D721Med (cell line): ENCODE data around the gene HOXD9.

Experiments used
- DNase-seq: peaks from one replicate; pipeline ENCODE4 v3.0.0; 2011; ENCODE audit warnings: low spot score; ENCODE audit not compliant: insufficient read length
- FAIRE-seq: peaks from 2 replicates; lab custom pipeline; 2011; peaks lifted over from hg19 to GRCh38; lab: Jason Lieb, UNC
- CTCF ChIP-seq: IDR thresholded peaks from 2 replicates; pipeline ENCODE4 v1.5.1; 2012; ENCODE audit warnings: mild to moderate bottlenecking, control low read depth; ENCODE audit not compliant: insufficient read depth; ENCODE audit errors: missing control alignments

The HOXD9 gene

GRCh38 chr2:176150584-176151441 lies 28.3 kb downstream of the HOXD9 start:
- TF ChIP-seq CTCF: no peak
- DNase-seq (no peak), FAIRE-seq (no peak)

DNA sequence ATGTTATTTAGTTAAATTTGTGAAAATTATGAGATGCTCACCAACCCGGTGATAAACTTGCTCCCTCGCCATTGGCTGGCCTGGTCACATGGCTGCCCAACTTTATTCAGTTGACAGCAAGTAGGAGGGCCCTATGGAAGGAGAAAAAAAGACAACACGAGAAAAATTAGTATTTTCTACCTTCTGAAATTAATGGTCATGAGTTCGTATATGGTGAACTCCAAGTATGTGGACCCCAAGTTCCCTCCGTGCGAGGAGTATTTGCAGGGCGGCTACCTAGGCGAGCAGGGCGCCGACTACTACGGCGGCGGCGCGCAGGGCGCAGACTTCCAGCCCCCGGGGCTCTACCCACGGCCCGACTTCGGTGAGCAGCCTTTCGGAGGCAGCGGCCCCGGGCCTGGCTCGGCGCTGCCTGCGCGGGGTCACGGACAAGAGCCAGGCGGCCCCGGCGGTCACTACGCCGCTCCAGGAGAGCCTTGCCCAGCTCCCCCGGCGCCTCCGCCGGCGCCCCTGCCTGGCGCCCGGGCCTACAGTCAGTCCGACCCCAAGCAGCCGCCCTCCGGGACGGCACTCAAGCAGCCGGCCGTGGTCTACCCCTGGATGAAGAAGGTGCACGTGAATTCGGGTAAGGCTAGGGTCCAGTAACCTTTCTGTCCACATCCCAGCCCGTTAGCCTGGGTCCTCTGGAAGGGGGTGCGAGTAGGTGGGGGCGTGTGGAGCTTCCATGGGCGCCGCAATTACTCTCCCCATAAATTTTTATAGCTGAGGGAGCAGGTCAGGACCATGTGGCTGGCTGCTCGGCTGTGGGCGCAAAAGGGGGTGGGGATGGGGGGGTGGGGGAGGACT lies 29.1 kb downstream of the HOXD9 start, which contains the start of gene HOXD4:
Gene HOXD4, plus strand, starts transcription at position 109 of the 846 bp plus-strand sequence. Its CDS starts 84 bp downstream, at position 193.
- FAIRE-seq (no peak), DNase-seq (no peak)
- TF ChIP-seq CTCF: no peak

GRCh38 chr2:176152350-176153181 lies 30.0 kb downstream of the HOXD9 start:
- FAIRE-seq (no peak), DNase-seq (no peak)
- TF ChIP-seq CTCF: no peak

DNA sequence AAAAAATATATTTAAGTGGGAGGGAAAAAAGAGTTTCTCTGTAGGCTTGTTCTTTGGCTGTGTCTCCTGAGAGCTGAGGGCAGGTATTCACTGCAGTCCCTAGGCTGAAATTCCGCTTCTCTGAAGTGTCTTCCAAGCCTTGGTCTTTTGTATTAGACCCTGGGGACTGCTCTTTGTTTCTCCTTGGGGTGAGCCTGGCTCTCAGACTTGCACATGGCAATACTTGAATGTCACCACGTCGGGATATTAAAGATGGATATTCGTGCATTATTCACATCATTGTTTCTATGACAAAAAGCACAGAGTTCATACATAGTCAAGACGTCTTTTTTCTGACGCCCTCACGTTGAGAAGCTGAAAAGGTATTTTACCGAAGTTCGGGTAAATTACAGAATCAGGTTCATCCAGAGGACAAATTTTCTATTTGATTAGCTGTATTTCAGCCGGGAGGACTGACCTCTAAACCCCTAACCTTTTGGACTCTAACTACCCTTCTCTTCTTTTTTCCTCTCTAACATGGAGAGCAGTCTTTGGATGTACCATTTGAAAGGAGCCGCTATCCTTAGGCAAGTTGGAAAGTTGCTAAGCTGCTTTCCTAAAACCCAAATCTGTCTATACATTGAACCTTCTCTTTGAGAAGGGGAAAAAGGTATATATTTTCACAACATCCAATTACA lies 32.2 kb downstream of the HOXD9 start:
- no peak for TF ChIP-seq CTCF
- no peak for DNase-seq
- FAIRE-seq: no peak

DNA sequence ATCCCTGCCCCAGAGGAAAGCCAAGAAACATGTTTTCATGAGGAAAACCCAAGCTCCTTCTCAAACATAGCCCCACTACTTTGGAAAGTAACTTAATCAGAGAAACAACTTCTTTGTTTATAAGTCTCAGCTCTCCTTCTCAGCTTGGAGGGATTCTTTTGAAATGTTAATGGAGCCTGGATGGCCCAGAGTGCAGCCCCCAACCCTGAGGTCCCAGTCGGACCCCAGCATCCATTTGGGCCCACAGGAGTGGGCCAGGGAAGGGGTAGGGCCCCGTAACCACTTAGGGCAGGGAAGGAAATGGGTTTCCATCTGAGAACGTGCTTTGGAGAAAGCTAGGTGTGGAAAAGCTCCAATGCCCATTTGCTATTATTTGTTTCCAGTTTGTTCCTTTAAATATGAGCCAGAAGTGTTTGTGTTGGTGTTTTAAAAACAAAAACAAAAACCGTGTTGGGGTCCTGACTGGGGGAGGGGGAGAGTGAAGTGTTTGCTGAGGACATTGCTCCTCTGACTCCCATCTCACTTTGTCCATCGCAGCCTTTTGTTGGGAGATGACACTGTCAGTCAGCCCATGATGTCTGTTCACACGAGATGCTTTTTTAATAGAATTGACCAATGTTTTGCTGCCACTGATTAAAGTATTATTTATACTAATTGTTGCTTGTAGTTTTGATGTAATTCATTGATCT lies 33.0 kb downstream of the HOXD9 start:
- no peak for TF ChIP-seq CTCF
- DNase-seq (no peak), FAIRE-seq (no peak)
